Inferior parietal cortex (tissue), 1 donor: ENCODE measurements around the gene ATF2.

ENCODE experiments used
- DNase-seq: peaks from one replicate; pipeline ENCODE4 v3.0.0-alpha.2; 2016; ENCODE audit errors: extremely low spot score

Gene ATF2

DNA sequence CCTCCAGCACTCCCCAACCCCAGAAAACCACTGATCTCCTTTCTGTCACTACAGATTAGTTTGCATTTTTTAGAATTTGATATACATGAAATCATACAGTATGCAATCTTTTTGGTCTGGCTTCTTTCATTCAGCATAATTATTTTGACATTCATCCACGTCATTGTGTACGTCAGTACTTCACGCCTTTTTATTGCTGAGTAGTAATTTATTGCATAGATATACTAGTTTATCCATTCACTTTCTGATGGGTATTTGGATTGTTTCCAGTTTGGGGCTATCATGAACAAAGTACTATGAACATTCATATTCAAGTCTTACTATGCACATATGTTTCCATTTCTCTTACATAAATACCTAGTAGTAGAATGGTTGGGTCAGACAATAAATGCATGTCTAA, 142.8 kb downstream of the ATF2 start:
- no peak for DNase-seq

DNA sequence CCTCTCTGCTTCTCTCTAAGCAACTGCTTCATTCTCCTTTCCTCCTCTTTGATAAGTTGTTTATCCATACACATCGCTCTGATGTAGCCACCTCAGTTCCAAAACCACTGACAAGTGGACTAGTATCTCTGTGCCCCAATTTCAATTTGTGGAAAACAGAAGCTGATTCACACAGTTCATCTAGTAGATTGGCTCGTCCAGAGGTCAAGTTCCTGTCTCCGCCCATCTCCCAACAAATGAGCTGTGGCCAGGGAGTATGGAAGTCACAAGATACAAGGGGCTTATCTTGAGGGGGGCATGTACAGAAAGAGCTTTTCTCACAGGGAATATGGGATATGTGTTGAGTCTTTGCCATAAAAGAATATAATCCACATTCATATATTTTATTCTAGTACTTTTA, 145.1 kb downstream of the ATF2 start:
- DNase-seq: no peak
